Endothelial cell of umbilical vein (primary cell): Measurements from ENCODE around the gene ADD1. TPM values are rescaled to one million over a fixed set of nuclear protein-coding genes. Genes with fewer than 3 reads are reported as not detected.

Source experiments
- BruUV-seq: library from RNA; stranded (reverse); fragments of 400-500 nt; replicated peaks from 2 replicates; lab custom pipeline; 2021; lab: Mats Ljungman, UMichigan
- CTCF ChIA-PET: fragments of 300-600, 350-600 bp; sonication (Branson Sonifier 250); formaldehyde crosslinking; loops from one replicate; lab custom pipeline; 2021; ENCODE audit warnings: antibody characterized with exemption, inconsistent platforms; lab: Charles Lee
- POLR2A ChIA-PET: fragments of 300-600, 350-600 bp; sonication (Branson Sonifier 250); formaldehyde crosslinking; loops from one replicate; lab custom pipeline; 2021; ENCODE audit warnings: antibody characterized with exemption, inconsistent platforms; lab: Charles Lee
- DNase-seq: peaks from one replicate; pipeline ENCODE4 v3.0.0-alpha.2; 2011; ENCODE audit warnings: low read depth, low spot score
- FAIRE-seq: peaks from 2 replicates; lab custom pipeline; 2011; peaks lifted over from hg19 to GRCh38; lab: Jason Lieb, UNC
- H2AFZ ChIP-seq: 2 replicates; pipeline ENCODE4 v1.6.0; 2012; ENCODE audit warnings: low read depth, low read length, control low read depth, inconsistent platforms
- H3K27ac ChIP-seq: 2 replicates; pipeline ENCODE4 v1.5.1; 2011; ENCODE audit warnings: low read depth, mild to moderate bottlenecking, control low read depth, low read length, moderate library complexity; ENCODE audit not compliant: insufficient read depth
- H3K27me3 ChIP-seq, 2 experiments: 2 replicates each; pipeline versions ENCODE4 v1.6.0 to v1.6.1; 2011; ENCODE audit warnings: low read length in 2 of 2, mixed read lengths in 1 of 2; ENCODE audit not compliant: control insufficient read depth in 2 of 2, insufficient read depth in 2 of 2
- H3K36me3 ChIP-seq, 2 experiments: 2 replicates in 1 of 2; 3 replicates in 1 of 2; pipeline ENCODE4 v1.5.1; 2011; ENCODE audit warnings: low read length in 2 of 2, mild to moderate bottlenecking in 1 of 2, moderate library complexity in 1 of 2; ENCODE audit not compliant: control insufficient read depth in 2 of 2, insufficient read depth in 2 of 2; ENCODE audit errors: extremely low read depth in 1 of 2
- H3K4me1 ChIP-seq: 3 replicates; pipeline ENCODE4 v1.5.1; 2011; ENCODE audit warnings: mild to moderate bottlenecking, low read length; ENCODE audit not compliant: control insufficient read depth, insufficient read depth; ENCODE audit errors: extremely low read depth
- H3K4me2 ChIP-seq: 2 replicates; pipeline ENCODE4 v1.6.1; 2011; ENCODE audit warnings: low read length, control low read depth, mixed read lengths; ENCODE audit not compliant: insufficient read depth
- H3K4me3 ChIP-seq, 3 experiments: fragments of 200-600 bp in 1 of 3; sonication (generic), shearing (Covaris generic) in 1 of 3; replicated peaks in 1 of 3; 2 replicates each; pipeline ENCODE4 v1.5.1; 2011 to 2016; ENCODE audit warnings: control low read depth in 3 of 3, low read length in 3 of 3, mild to moderate bottlenecking in 2 of 3, inconsistent platforms in 1 of 3, low read depth in 1 of 3, moderate library complexity in 1 of 3; ENCODE audit not compliant: insufficient read depth in 1 of 3
- H3K79me2 ChIP-seq: 2 replicates; pipeline ENCODE4 v1.6.0; 2012; ENCODE audit warnings: low read length, inconsistent platforms; ENCODE audit not compliant: control insufficient read depth, insufficient read depth
- H3K9ac ChIP-seq: replicated peaks from 2 replicates; pipeline ENCODE3; 2011; ENCODE audit warnings: low read length, control low read depth; ENCODE audit not compliant: insufficient read depth; ENCODE audit errors: extremely low read depth
- H3K9me1 ChIP-seq: replicated peaks from 3 replicates; pipeline ENCODE4 v1.6.0; 2011; ENCODE audit warnings: mild to moderate bottlenecking, low read length; ENCODE audit not compliant: control insufficient read depth, insufficient read depth; ENCODE audit errors: extremely low read depth
- H3K9me3 ChIP-seq: replicated peaks from 2 replicates; pipeline ENCODE4 v1.5.1; 2012; ENCODE audit warnings: low read length, inconsistent platforms; ENCODE audit not compliant: control insufficient read depth, insufficient read depth
- H4K20me1 ChIP-seq: replicated peaks from 2 replicates; pipeline ENCODE3; 2011; ENCODE audit warnings: mild to moderate bottlenecking, low read length; ENCODE audit not compliant: control insufficient read depth, insufficient read depth; ENCODE audit errors: extremely low read depth
- EZH2 ChIP-seq: IDR thresholded peaks from 2 replicates; pipeline ENCODE4 v1.6.1; 2012; ENCODE audit warnings: borderline replicate concordance, low read depth, mild to moderate bottlenecking, moderate library complexity, low read length, inconsistent platforms; ENCODE audit not compliant: severe bottlenecking
- FOS ChIP-seq: IDR thresholded peaks from 2 replicates; pipeline ENCODE4 v1.6.1; 2011; ENCODE audit warnings: mild to moderate bottlenecking, low read length, moderate library complexity, borderline replicate concordance; ENCODE audit not compliant: insufficient read depth
- GATA2 ChIP-seq: IDR thresholded peaks from 2 replicates; pipeline ENCODE4 v1.7.0; 2011; ENCODE audit warnings: low read depth, mild to moderate bottlenecking, moderate library complexity, mixed read lengths, low read length; ENCODE audit not compliant: insufficient read length, insufficient read depth
- JUN ChIP-seq: IDR thresholded peaks from 2 replicates; pipeline ENCODE4 v1.6.1; 2011; ENCODE audit warnings: borderline replicate concordance, low read depth; ENCODE audit not compliant: insufficient read length, insufficient read depth
- MYC ChIP-seq: IDR thresholded peaks from one replicate; pipeline ENCODE4 v1.6.1; 2011; ENCODE audit warnings: mild to moderate bottlenecking, low read depth, low read length
- POLR2A ChIP-seq: IDR thresholded peaks from 2 replicates; pipeline ENCODE4 v1.6.1; 2012; ENCODE audit warnings: low read depth, mild to moderate bottlenecking, control low read depth, low read length
- POLR2AphosphoS5 ChIP-seq: IDR thresholded peaks from 2 replicates; pipeline ENCODE4 v1.6.1; 2012; ENCODE audit warnings: low read depth, mild to moderate bottlenecking, control low read depth, low read length, moderate library complexity; ENCODE audit not compliant: insufficient read depth
- dilution Hi-C: fragments of 300-500 bp; cut with MboI; formaldehyde crosslinking; loops from one replicate; pipeline ENCODE4 v1.15.0; 2019; ENCODE audit warnings: low sequenced_read_pairs; ENCODE audit not compliant: extremely low pct_ligation_motif_present
- intact Hi-C: fragments of 100-400 bp; cut with micrococcal nuclease; formaldehyde crosslinking; loops from one replicate; pipeline ENCODE4 v1.10.0; 2022
- polyA plus RNA-seq, 4 experiments: library from polyadenylated mRNA; depleted of rRNA in 3 of 4; stranded (reverse) in 3 of 4; unstranded in 1 of 4; fragments of >200 nt; gene quantifications; 2 replicates each; pipeline versions ENCODE4 v1.2.1 to v1.2.3, GENCODE V29; 2011 to 2012; ENCODE audit warnings: missing spikeins in 1 of 4
- total RNA-seq: library from RNA; stranded (reverse); gene quantifications from 2 replicates; pipeline ENCODE4 v1.2.3, GENCODE V29; 2021
- TF ChIP-seq, protein P1 (sequence below), 2 donors: IDR thresholded peaks; 1 replicate in 1 of 2; 2 replicates in 1 of 2; pipeline ENCODE4 v1.5.1; 2011; ENCODE audit warnings: low read length in 2 of 2, mild to moderate bottlenecking in 2 of 2, moderate library complexity in 2 of 2, control low read depth in 1 of 2, inconsistent platforms in 1 of 2, low read depth in 1 of 2; ENCODE audit not compliant: insufficient read depth in 1 of 2; ENCODE audit errors: extremely low read depth in 1 of 2
- TF ChIP-seq, protein P2 (sequence below): IDR thresholded peaks from 2 replicates; pipeline ENCODE4 v1.6.1; 2011; ENCODE audit not compliant: insufficient read depth, insufficient read length

ADD1 gene
- total and polyA plus RNA-seq, 2 donors (not counting 3 experiments of a cell fraction or from before 2014, with no cell fraction given): 219 to 305 TPM

DNA sequence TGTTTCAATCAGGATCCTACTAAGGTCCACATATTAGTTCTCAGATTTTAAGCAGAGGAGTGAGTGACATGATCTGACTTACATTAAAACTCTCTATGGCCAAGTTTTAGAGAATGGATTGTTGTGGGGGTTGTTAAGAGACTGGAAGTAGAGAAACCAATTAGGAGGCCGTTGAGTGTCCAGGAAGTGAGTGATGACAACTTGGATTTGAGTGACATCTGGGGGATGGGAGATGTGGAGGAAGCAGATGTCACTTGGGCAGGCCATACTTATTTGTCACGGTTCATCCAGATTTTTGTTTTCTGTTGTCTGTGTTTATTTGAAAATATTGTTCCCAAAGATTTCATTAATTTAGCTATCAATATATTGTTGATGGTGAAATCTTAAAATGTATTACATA lies 28.3 kb downstream of the ADD1 start:
- H3K4me2 ChIP-seq: no peak overlapping the region
- H2AFZ ChIP-seq: no peak overlapping the region
- no peaks in the 10 kb centered on the region for H3K36me3 ChIP-seq
- no peaks in the 10 kb centered on the region for H3K9me1 ChIP-seq
- H3K4me1 ChIP-seq: peaks cover 22% of the 10 kb centered on the region
- ChIA-PET CTCF (interaction anchor here (1.2 to 1.5 kb wide), 2 partner anchors 8 to 108 kb away, joined by 3 read pairs; no protein-coding TSS in a partner anchor), POLR2A (no interaction called here)
- DNase-seq (no peak), FAIRE-seq (peak; percentile 50)
- H3K27ac ChIP-seq: no peak overlapping the region
- intact Hi-C loops (no loop called here), dilution Hi-C loops (no loop called here)
- H3K27me3 ChIP-seq: no peaks in the 10 kb centered on the region
- H3K9ac ChIP-seq: no peak overlapping the region
- BruUV-seq: no TSS peak
- TF ChIP-seq MYC (no peak), GATA2 (no peak), POLR2A (no peak), POLR2AphosphoS5 (no peak), EZH2 (no peak), FOS (no peak), JUN (no peak)
- TF ChIP-seq, protein P1, sequence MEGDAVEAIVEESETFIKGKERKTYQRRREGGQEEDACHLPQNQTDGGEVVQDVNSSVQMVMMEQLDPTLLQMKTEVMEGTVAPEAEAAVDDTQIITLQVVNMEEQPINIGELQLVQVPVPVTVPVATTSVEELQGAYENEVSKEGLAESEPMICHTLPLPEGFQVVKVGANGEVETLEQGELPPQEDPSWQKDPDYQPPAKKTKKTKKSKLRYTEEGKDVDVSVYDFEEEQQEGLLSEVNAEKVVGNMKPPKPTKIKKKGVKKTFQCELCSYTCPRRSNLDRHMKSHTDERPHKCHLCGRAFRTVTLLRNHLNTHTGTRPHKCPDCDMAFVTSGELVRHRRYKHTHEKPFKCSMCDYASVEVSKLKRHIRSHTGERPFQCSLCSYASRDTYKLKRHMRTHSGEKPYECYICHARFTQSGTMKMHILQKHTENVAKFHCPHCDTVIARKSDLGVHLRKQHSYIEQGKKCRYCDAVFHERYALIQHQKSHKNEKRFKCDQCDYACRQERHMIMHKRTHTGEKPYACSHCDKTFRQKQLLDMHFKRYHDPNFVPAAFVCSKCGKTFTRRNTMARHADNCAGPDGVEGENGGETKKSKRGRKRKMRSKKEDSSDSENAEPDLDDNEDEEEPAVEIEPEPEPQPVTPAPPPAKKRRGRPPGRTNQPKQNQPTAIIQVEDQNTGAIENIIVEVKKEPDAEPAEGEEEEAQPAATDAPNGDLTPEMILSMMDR (IDR thresholded peaks at IDR 0.05; ENCODE audit: extremely low read depth in 1 of 2, insufficient read depth in 1 of 2, low read depth in 1 of 2, low read length in 2 of 2): no peak
- TF ChIP-seq, protein P2, sequence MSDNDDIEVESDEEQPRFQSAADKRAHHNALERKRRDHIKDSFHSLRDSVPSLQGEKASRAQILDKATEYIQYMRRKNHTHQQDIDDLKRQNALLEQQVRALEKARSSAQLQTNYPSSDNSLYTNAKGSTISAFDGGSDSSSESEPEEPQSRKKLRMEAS: no peak
- peaks cover 4% of the 10 kb centered on the region for H4K20me1 ChIP-seq
- no peak overlapping the region for H3K4me3 ChIP-seq
- H3K79me2 ChIP-seq: peaks cover 85% of the 10 kb centered on the region
- no peaks in the 10 kb centered on the region for H3K9me3 ChIP-seq
